Measurements from ENCODE around the gene EFCAB14.

EFCAB14 gene, protein sequence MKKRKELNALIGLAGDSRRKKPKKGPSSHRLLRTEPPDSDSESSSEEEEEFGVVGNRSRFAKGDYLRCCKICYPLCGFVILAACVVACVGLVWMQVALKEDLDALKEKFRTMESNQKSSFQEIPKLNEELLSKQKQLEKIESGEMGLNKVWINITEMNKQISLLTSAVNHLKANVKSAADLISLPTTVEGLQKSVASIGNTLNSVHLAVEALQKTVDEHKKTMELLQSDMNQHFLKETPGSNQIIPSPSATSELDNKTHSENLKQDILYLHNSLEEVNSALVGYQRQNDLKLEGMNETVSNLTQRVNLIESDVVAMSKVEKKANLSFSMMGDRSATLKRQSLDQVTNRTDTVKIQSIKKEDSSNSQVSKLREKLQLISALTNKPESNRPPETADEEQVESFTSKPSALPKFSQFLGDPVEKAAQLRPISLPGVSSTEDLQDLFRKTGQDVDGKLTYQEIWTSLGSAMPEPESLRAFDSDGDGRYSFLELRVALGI

DNA sequence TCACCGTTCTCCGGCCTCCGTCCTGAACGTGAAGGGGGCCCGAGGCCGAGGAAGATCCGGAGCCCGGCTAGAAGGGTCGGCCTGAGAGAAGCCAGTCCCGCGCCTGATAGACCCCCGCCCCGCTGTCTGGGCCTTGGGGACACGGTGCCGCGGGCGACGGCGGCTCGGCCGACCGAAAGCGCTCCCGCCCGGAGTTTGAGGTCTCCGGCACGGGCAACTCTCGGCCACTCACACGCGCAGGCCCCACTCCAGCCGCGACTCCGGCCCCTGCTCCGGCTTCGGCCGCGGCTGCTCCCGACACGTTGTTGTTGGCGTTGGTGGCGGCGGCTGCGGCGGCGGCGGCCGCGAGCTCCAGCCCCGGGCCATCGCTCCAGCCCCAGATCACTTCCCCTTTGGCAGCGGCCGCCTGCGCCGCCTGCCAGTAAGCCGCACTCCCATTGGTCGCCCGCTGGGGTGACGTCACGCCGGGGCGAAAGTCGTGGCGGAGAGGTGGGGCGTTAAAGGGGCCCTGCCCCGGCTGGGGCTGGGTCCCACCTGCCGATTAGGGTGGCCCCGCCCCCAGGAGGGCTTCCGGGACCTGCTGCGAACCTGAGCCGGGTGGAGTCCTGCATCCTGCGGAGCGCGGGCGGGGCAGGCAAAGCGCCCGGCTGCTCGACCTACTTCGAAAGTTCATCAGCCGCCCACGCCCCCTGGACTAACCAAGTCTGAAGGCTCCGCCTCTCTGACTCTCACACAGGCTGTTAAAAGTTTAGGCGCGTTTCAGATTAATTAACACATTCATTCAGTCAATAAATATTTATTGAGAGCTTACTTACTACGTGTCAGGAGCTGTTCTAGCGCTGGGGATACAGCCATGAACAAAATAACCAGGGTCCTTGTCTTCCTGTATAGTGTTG lies at the start of gene EFCAB14:
EFCAB14 (minus strand) TSS at position 388 of the 896 bp plus-strand sequence. CDS start 1,027 bp downstream, outside the sequence.
- H3K36me3 ChIP-seq (ENCODE audit: insufficient read depth, low read length) = peaks cover 8% of the 10 kb centered on the region
- no peak within 1 kb of the TSS for H3K27ac ChIP-seq (ENCODE audit: low read depth, low read length)
- peaks cover 23% of the 10 kb centered on the region for H3K79me2 ChIP-seq (ENCODE audit: control insufficient read depth, insufficient read depth, low read length, unreplicated experiment)
- peaks cover 22% of the 10 kb centered on the region for H3K4me1 ChIP-seq (ENCODE audit: control insufficient read depth, insufficient read depth, low read length, unreplicated experiment)
- H2AFZ ChIP-seq (ENCODE audit: low read length, unreplicated experiment) = peak within 1 kb of the TSS; percentile 96
- H3K27me3 ChIP-seq (ENCODE audit: insufficient read depth, low read length) = no peaks in the 10 kb centered on the region
- H3K4me3 ChIP-seq (ENCODE audit: low read depth, low read length) = peak within 1 kb of the TSS; percentile 85

DNA sequence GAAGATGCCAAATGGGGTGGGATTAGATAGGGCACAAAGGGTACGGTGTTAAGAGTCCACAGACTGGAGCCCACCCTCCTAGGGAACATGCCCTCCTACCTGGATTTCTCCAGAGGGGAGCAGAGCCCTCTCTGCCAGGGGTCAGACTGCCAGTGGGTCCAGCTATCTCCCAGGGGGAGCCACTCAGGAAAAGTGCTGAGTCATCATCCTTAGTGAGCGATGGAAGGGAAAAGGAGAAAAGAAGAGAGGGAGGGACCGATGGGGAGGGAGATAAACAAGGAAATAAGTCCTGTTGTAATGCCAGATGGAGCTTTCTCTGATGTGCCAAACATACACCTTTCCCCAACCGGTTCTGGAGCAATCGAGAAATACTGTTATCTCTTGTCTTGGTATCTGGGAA lies 49.5 kb upstream of the EFCAB14 start:
- H3K27ac ChIP-seq (ENCODE audit: low read depth, low read length) = no peak overlapping the region
- no peaks in the 10 kb centered on the region for H3K36me3 ChIP-seq (ENCODE audit: insufficient read depth, low read length)
- no peak overlapping the region for H2AFZ ChIP-seq (ENCODE audit: low read length, unreplicated experiment)
- no peaks in the 10 kb centered on the region for H3K79me2 ChIP-seq (ENCODE audit: control insufficient read depth, insufficient read depth, low read length, unreplicated experiment)
- H3K4me1 ChIP-seq (ENCODE audit: control insufficient read depth, insufficient read depth, low read length, unreplicated experiment) = no peaks in the 10 kb centered on the region
- H3K27me3 ChIP-seq (ENCODE audit: insufficient read depth, low read length) = peaks cover 21% of the 10 kb centered on the region
- H3K4me3 ChIP-seq (ENCODE audit: low read depth, low read length) = no peak overlapping the region

GRCh38 chr1:46767649-46768282 lies 48.9 kb upstream of the EFCAB14 start:
- no peak overlapping the region for H2AFZ ChIP-seq (ENCODE audit: low read length, unreplicated experiment)
- H3K27me3 ChIP-seq (ENCODE audit: insufficient read depth, low read length) = peaks cover 21% of the 10 kb centered on the region
- no peaks in the 10 kb centered on the region for H3K36me3 ChIP-seq (ENCODE audit: insufficient read depth, low read length)
- no peak overlapping the region for H3K4me3 ChIP-seq (ENCODE audit: low read depth, low read length)
- no peak overlapping the region for H3K27ac ChIP-seq (ENCODE audit: low read depth, low read length)
- no peaks in the 10 kb centered on the region for H3K79me2 ChIP-seq (ENCODE audit: control insufficient read depth, insufficient read depth, low read length, unreplicated experiment)
- H3K4me1 ChIP-seq (ENCODE audit: control insufficient read depth, insufficient read depth, low read length, unreplicated experiment) = no peaks in the 10 kb centered on the region

GRCh38 chr1:46764402-46764801 lies 45.5 kb upstream of the EFCAB14 start:
- Histone ChIP-seq H3K27me3 (ENCODE audit: insufficient read depth, low read length) (peaks cover 36% of the 10 kb centered on the region), H2AFZ (ENCODE audit: low read length, unreplicated experiment) (no peak overlapping the region), H3K27ac (ENCODE audit: low read depth, low read length) (no peak overlapping the region), H3K4me3 (ENCODE audit: low read depth, low read length) (no peak overlapping the region), H3K36me3 (ENCODE audit: insufficient read depth, low read length) (no peaks in the 10 kb centered on the region), H3K4me1 (ENCODE audit: control insufficient read depth, insufficient read depth, low read length, unreplicated experiment) (no peaks in the 10 kb centered on the region), H3K79me2 (ENCODE audit: control insufficient read depth, insufficient read depth, low read length, unreplicated experiment) (no peaks in the 10 kb centered on the region)

- Histone ChIP-seq H2AFZ (ENCODE audit: low read length, unreplicated experiment) (no peak overlapping the region), H3K4me3 (ENCODE audit: low read depth, low read length) (no peak overlapping the region), H3K27ac (ENCODE audit: low read depth, low read length) (no peak overlapping the region), H3K36me3 (ENCODE audit: insufficient read depth, low read length) (no peaks in the 10 kb centered on the region), H3K79me2 (ENCODE audit: control insufficient read depth, insufficient read depth, low read length, unreplicated experiment) (no peaks in the 10 kb centered on the region), H3K4me1 (ENCODE audit: control insufficient read depth, insufficient read depth, low read length, unreplicated experiment) (no peaks in the 10 kb centered on the region), H3K27me3 (ENCODE audit: insufficient read depth, low read length) (peaks cover 52% of the 10 kb centered on the region)
These were observed 42.8 kb upstream of the EFCAB14 start for GRCh38 chr1:46761740-46762139.

- no peaks in the 10 kb centered on the region for H3K4me1 ChIP-seq (ENCODE audit: control insufficient read depth, insufficient read depth, low read length, unreplicated experiment)
- no peaks in the 10 kb centered on the region for H3K36me3 ChIP-seq (ENCODE audit: insufficient read depth, low read length)
- H2AFZ ChIP-seq (ENCODE audit: low read length, unreplicated experiment) = no peak overlapping the region
- peaks cover 42% of the 10 kb centered on the region for H3K27me3 ChIP-seq (ENCODE audit: insufficient read depth, low read length)
- no peaks in the 10 kb centered on the region for H3K79me2 ChIP-seq (ENCODE audit: control insufficient read depth, insufficient read depth, low read length, unreplicated experiment)
- H3K4me3 ChIP-seq (ENCODE audit: low read depth, low read length) = no peak overlapping the region
- no peak overlapping the region for H3K27ac ChIP-seq (ENCODE audit: low read depth, low read length)
These were observed 41.7 kb upstream of the EFCAB14 start for GRCh38 chr1:46760558-46761166.

DNA sequence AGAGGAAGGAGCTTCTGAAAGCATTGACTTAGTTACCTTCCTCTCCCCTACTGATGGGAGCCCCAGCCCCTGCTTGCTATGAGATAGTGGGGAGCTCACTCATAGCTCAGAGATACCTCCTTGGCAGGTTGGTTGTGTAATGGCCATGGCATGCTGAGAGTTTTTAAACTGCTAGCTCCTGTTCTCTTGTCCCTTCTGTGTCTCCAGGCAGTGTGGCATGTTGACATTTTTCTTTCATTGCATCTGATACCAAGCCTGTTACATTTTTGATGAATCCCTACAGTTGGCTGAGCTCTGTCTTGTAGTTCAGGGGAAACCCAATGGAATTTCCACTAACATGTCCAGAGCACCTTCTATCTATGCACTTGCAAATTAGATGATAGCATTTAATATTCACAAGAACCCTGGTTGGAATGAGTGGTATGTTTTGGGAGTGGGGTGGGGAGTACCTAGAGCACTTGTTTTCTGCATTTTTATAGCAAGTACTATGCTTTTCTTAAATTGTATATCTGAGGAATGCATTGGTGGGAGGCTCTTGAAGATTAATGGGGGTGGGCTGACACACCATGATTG lies 39.1 kb upstream of the EFCAB14 start:
- no peaks in the 10 kb centered on the region for H3K36me3 ChIP-seq (ENCODE audit: insufficient read depth, low read length)
- H3K4me1 ChIP-seq (ENCODE audit: control insufficient read depth, insufficient read depth, low read length, unreplicated experiment) = no peaks in the 10 kb centered on the region
- no peak overlapping the region for H2AFZ ChIP-seq (ENCODE audit: low read length, unreplicated experiment)
- peaks cover 39% of the 10 kb centered on the region for H3K27me3 ChIP-seq (ENCODE audit: insufficient read depth, low read length)
- H3K27ac ChIP-seq (ENCODE audit: low read depth, low read length) = no peak overlapping the region
- no peaks in the 10 kb centered on the region for H3K79me2 ChIP-seq (ENCODE audit: control insufficient read depth, insufficient read depth, low read length, unreplicated experiment)
- no peak overlapping the region for H3K4me3 ChIP-seq (ENCODE audit: low read depth, low read length)

DNA sequence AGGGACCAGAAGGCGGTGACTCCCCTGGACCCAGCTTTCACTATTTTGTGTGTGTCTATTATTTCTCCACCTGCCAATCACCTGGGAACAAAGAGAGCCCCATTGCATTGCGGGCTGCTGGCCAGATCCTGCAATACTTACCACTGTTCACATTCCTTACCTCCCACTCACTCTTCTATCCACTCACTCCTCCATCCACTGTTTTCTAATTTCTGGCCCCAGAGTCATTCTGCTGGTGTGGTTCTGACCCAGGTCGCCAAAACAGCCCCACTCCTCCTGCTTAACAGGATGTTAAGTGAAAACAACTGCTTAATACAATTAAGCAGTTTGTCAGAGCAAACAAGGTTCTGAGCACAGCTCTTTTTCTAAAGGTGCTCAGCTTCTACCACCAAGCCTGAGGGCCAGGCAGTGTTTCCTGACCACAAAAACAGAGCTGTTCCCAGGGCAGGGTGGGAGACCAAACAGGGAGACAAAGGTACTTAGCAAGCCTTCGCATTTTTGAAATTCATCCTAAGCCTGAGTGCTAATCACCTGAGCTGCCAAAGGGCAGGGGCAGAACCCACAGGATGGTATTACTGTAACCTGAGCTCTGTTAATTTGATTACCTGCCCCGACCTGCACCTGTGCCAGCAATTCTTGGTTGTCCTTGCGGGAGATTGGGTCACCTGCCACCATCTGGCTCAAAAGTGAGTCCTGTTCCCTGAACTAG lies 38.5 kb upstream of the EFCAB14 start:
- Histone ChIP-seq H3K27me3 (ENCODE audit: insufficient read depth, low read length) (peaks cover 41% of the 10 kb centered on the region), H3K4me1 (ENCODE audit: control insufficient read depth, insufficient read depth, low read length, unreplicated experiment) (no peaks in the 10 kb centered on the region), H2AFZ (ENCODE audit: low read length, unreplicated experiment) (no peak overlapping the region), H3K27ac (ENCODE audit: low read depth, low read length) (no peak overlapping the region), H3K79me2 (ENCODE audit: control insufficient read depth, insufficient read depth, low read length, unreplicated experiment) (no peaks in the 10 kb centered on the region), H3K36me3 (ENCODE audit: insufficient read depth, low read length) (no peaks in the 10 kb centered on the region), H3K4me3 (ENCODE audit: low read depth, low read length) (no peak overlapping the region)

DNA sequence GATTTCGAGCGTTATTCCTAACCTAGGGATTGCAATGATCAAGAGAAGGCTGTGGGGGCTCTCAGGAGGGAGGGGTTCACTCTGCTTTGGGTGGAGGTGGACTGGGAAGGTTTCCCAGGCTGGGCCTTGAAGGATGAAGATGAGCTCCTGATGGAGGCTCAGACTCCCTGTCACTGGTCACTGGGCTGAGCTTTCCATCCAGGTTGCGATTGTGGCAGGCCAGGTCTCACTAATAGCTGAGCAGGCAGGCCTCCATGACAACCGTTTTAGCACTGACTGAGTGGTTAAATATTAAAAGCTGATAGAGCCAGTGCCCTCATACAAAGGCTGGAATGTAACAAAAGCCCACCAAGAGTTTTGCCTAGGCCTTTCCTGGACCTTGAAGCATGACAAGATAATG lies 36.2 kb upstream of the EFCAB14 start:
- Histone ChIP-seq H3K4me1 (ENCODE audit: control insufficient read depth, insufficient read depth, low read length, unreplicated experiment) (no peaks in the 10 kb centered on the region), H3K27me3 (ENCODE audit: insufficient read depth, low read length) (peaks cover 55% of the 10 kb centered on the region), H3K4me3 (ENCODE audit: low read depth, low read length) (no peak overlapping the region), H2AFZ (ENCODE audit: low read length, unreplicated experiment) (no peak overlapping the region), H3K27ac (ENCODE audit: low read depth, low read length) (no peak overlapping the region), H3K36me3 (ENCODE audit: insufficient read depth, low read length) (no peaks in the 10 kb centered on the region), H3K79me2 (ENCODE audit: control insufficient read depth, insufficient read depth, low read length, unreplicated experiment) (no peaks in the 10 kb centered on the region)
